Cardiac fibroblast (primary cell): ENCODE results near the gene CTDSPL2.
"Not testable (repeated sequence)": the region's sequence is repeated elsewhere in the genome, so short reads cannot be mapped to it uniquely, and the experiment has no call there.

ENCODE experiments used
- DNase-seq, 2 donors: peaks; one replicate each; pipeline versions ENCODE4 v3.0.0 to v3.0.0-alpha.2; 2010; ENCODE audit warnings: low read depth in 2 of 2
- H3K4me3 ChIP-seq, 2 donors: replicated peaks in 1 of 2; 1 replicate in 1 of 2; 2 replicates in 1 of 2; pipeline ENCODE4 v1.5.1; 2011; ENCODE audit warnings: low read depth in 2 of 2, low read length in 2 of 2, mild to moderate bottlenecking in 2 of 2, moderate library complexity in 1 of 2
- CTCF ChIP-seq: IDR thresholded peaks from one replicate; pipeline ENCODE4 v1.5.1; 2011; ENCODE audit warnings: low read depth, mild to moderate bottlenecking, low read length, inconsistent platforms

Gene CTDSPL2

GRCh38 chr15:44536962-44537734, 109.7 kb downstream of the CTDSPL2 start, which contains the start of gene EIF3J:
EIF3J (plus strand) TSS chr15:44537147; CDS start chr15:44537195, 48 bp downstream.
- H3K4me3 ChIP-seq, result peak within 1 kb of the TSS; percentile 84 to 86
- TF ChIP-seq CTCF, result no peak
- DNase-seq, result peak; percentile 97 to 98

GRCh38 chr15:44537735-44538240, 110.4 kb downstream of the CTDSPL2 start:
- peak in 1 of 2 donors; percentile 54 for DNase-seq
- H3K4me3 ChIP-seq, result peak overlapping the region; percentile 84 to 86
- TF ChIP-seq CTCF, result no peak

GRCh38 chr15:44541282-44541958, 114.0 kb downstream of the CTDSPL2 start:
- no peak for TF ChIP-seq CTCF
- no peak overlapping the region for H3K4me3 ChIP-seq
- DNase-seq, result peak; percentile 91

- TF ChIP-seq CTCF, result no peak
- DNase-seq, result no peak
- H3K4me3 ChIP-seq, result no peak overlapping the region
Observed at GRCh38 chr15:44542596-44542995, 115.2 kb downstream of the CTDSPL2 start.

GRCh38 chr15:44544745-44545144, 117.3 kb downstream of the CTDSPL2 start:
- not testable (repeated sequence) for H3K4me3 ChIP-seq, DNase-seq

- no peak overlapping the region for H3K4me3 ChIP-seq
- DNase-seq, result peak in 1 of 2 donors; percentile 58
- peak; percentile 41 for TF ChIP-seq CTCF
Observed at GRCh38 chr15:44545913-44546802, 118.7 kb downstream of the CTDSPL2 start.

GRCh38 chr15:44549152-44549551, 121.7 kb downstream of the CTDSPL2 start:
- not testable (repeated sequence) for H3K4me3 ChIP-seq, DNase-seq
